Measurements from ENCODE around the gene STT3A.
"Not testable (repeated sequence)": the region's sequence is repeated elsewhere in the genome, so short reads cannot be mapped to it uniquely, and the experiment has no call there.

Gene STT3A

GRCh38 chr11:125592305-125593113, at the start of gene STT3A:
TSS of gene STT3A (plus strand) at chr11:125592852. CDS start at chr11:125595916, 3,064 bp downstream.
- DNase-seq = peak; percentile 97

DNA sequence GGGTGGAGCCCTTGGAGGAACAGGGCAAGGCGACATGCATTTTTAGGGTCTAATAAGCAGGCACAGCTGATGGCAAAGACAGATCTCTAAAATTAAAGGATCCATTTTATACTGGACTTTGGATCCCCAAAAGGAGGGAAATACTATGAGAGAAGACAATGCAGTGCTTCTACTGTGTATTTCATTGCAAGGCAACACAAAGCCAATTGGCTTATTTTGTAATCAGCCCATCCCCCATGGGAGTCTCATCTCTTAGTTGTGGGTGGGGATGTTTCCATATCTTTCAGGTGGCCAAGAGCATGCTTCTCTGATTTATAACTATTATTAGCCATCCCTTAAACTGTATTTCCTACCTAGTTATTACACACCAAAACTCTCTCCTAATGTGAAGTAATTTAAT, 41.9 kb upstream of the STT3A start:
- DNase-seq = no peak

- no peak for DNase-seq
Measured at GRCh38 chr11:125551835-125552342, 40.8 kb upstream of the STT3A start.

DNA sequence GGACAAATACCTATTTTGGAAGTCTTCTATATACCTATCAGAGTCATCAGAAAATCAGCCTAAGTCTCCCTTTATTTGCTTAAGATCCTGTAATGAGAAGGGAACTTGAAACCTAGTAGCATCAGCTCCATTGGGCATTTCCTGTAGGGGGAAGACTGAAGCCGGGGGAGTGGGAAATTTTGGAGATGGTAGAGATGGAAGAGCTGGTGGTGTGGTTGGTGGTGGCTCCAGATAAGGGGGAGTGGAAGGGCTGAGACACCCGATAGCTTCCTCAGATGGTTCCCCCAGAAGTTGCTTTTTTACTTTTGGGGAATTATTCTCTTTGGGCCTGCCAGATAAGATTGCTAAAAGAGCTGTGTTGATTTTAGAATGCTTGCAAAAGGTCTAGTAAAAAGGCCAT, 39.7 kb upstream of the STT3A start:
- DNase-seq = no peak

- no peak for DNase-seq
Measured at GRCh38 chr11:125553357-125553756, 39.3 kb upstream of the STT3A start.

DNA sequence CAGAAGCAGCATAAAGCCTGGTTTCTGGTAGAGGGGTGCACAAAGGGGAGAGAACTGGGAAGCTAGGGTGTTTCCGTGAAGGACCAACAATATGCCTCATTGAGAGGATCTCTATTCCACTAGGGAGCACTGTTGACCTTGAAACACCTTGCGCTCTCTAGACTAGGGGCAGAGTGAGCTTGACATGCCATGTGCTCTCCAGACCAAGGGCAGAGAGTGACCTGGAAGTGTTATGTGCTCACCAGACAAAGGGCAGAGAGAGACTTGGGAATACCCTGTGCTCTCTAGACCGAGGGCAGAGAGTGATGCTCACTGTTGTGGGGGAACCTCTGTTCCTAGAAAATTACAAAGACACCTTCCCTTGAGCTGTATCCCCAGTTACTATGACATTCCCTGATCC, 38.6 kb upstream of the STT3A start:
- no peak for DNase-seq

DNA sequence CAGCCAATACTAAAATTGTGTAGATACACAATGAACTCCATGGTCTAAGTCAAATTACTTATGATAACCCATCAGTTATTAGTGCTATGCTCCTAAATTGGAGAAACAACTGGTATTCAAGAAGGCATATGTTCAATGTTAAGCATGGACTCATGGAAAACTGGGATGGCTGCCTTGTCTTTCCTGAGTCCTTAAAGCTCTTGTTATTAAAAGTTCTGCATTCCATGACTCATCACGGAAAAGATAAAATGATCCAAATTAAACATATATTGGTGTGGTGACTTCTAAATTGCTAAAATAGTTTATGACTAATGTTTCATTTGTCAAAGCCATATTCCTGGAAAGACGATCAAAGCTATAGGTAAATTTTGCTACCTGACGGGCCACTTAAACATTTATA, 32.8 kb upstream of the STT3A start:
- DNase-seq = no peak

DNA sequence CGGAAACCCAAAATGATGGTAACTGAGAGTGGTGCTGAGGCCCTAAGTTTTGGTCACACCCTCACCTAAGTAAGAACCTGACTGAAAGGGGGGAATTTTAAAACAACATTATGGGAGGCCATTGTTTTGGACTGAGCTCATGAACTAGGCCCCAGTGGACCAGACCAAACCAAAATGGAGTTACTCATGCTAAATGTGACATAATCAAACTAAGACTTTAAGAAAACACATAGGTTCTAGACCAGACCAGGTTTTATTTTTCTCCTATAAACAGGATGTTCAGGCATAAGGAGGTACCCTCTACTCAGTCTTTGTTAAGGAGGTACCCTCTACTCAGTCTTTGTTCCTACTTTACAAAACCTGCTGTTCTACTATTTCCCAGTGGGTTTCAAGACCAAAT, 30.7 kb upstream of the STT3A start:
- DNase-seq = no peak

DNA sequence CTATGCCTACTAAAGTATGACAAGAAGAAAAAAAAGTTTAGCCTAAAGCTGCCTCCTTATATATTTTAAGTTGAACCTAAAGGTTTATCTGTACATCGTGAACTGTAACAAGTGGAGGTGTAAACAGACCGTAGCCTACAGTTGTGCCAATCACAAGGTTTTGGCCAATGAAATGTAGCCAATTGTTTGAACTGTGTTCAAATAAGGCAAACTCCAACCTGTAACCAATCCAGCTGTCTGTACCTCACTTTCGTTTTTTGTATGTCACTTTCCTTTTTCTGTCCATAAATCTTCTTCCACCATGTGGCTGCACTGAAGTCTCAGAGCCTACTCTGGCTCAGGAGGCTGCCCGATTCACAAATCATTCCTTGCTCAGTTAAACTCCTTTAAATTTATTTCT, 30.2 kb upstream of the STT3A start:
- no peak for DNase-seq

- DNase-seq = no peak
Measured at GRCh38 chr11:125564357-125564756, 28.3 kb upstream of the STT3A start.

DNA sequence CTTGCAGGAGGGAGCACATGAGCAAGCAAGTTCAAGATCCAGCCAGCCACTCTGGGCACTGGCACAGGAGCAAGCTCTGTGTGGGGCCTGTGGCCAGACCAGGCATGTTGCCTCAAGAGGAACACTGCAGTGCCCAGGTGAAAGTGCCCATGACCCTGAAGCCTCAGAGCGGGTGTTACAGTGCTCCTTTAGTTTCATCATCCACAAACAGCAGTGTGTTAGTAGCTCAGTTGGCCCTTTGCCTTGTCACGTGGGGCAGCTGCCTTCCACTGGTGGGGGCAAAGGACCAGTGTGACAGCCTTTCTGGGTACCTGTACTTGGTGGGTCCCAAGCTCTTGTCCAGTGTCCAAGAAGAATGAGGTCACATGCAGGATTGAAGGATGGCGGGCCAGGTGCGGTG, 26.4 kb upstream of the STT3A start:
- no peak for DNase-seq

- peak; percentile 90 for DNase-seq
Measured at GRCh38 chr11:125568970-125569914, 23.4 kb upstream of the STT3A start, which contains the start of gene EI24. TSS of gene EI24 (plus strand) at chr11:125569477. CDS start at chr11:125572528, 3,051 bp downstream.

DNA sequence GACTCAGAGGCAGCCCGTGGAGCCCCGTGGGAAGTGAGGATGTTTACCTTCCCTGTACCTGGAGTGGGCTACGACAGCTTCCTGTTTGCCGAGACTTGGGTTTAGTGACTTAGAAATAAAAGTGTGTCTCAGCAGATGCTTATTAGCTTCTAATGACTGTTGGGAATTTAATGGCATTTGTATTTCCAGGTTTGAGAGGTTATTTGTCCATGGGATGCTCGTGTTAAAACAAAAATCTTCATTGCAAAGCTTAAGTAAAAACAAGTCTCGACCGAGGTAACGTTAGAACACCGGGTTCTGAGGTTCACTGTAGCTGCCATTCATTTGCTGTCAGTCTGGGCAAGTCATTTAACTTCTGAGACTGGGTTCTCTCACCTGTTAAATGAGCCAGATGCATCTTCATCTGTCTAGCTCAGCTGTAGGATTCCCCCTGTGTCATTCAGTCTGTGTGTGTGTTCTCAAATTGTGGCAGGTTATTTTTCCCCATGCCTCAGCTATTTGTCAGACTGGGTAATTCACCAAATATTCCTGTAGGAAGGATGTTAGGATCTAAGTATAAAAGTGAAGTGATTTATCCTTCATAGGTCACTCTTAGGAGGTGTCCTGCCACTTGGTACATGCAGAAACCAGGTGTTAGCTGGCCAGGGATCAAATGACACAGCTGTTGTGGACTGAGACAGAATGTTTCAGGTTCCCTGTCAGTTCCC, 22.6 kb upstream of the STT3A start:
- DNase-seq = no peak

DNA sequence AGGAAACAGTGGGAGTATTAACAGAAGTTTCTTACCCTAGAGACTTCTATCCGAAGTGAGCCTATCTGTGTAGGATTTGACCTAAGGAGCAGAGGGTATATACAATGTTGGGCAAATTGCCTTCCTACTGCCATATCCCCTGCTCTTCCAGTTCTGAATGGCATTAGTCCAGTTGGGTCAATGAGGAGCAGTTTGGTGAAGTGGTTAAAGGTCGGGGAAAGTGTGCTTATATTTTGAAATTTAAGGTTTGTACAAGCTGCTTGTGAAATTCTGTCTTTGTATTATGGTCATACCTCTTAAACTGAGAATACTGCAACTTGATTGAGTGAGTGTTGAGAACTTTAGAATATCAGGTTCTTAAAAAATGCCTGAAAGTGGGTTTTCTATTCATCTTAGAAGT, 21.7 kb upstream of the STT3A start:
- DNase-seq = no peak

DNA sequence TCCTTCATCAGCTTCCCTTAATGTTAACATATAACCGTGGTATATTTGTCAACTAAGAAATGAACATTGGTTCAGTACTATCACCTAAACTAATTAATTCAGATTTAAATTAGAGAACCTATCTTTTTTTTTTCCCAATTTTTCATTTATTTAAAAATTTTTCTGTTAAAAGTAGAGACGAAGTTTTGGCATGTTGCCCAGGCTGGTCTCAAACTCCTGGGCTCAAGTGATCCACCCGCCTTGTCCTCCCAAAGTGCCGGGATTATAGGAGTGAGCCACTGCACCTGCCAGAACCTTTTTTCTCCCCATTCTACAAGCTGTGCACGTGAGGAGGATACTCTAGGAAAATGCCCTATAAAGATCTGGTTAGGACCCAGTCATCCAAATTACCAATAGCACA, 19.7 kb upstream of the STT3A start:
- DNase-seq = no peak

DNA sequence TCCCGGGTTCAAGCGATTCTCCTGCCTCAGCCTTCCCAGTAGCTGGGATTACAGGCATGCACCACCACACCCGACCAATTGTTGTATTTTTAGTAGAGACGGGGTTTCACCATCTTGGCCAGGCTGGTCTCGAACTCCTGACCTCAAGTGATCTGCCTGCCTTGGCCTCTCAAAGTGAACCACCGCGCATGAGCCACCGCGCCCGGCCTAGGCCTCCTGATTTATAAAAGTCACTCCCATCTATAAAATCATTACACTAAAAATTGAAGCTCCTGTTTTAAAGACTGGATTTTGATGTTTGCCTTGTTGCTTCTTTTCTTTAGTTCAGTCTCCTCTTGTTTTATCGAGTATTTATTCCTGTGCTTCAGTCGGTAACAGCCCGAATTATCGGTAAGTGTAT, 15.5 kb upstream of the STT3A start:
- DNase-seq = not testable (repeated sequence)

- no peak for DNase-seq
Measured at GRCh38 chr11:125578783-125579182, 13.9 kb upstream of the STT3A start.

DNA sequence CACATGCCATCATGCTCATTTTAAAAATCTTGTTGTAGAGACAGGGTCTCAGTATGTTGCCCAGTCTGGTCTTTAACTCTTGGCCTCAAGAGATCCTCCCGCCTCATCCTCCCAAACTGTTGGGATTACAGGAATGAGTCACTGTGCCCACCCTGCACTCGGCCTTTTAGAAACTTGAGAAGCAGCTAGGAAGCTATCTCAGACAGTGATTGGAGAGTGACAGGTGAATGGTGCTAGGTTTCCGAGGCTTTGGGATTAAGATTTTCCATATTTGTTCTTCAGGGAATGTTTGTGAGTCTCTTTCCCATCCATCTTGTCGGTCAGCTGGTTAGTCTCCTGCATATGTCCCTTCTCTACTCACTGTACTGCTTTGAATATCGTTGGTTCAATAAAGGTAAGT, 12.8 kb upstream of the STT3A start:
- no peak for DNase-seq

DNA sequence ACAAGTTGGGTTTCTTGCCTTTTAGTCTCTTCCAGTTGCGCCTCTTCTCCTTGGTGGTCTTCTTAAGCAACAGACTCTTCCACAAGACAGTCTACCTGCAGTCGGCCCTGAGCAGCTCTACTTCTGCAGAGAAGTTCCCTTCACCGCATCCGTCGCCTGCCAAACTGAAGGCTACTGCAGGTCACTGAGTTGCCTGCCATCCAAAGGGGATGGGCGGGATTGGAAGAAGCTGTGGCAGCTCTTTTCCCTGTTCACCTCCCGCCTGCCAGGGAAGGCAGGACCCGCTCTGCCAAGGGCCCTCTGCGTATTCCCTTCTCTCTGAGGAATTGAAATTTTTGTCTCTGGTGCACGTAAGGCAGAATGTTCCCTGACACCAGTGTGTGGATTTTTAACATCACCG, 9.2 kb upstream of the STT3A start:
- DNase-seq = no peak

- DNase-seq = no peak
Measured at GRCh38 chr11:125585487-125585886, 7.2 kb upstream of the STT3A start.

DNA sequence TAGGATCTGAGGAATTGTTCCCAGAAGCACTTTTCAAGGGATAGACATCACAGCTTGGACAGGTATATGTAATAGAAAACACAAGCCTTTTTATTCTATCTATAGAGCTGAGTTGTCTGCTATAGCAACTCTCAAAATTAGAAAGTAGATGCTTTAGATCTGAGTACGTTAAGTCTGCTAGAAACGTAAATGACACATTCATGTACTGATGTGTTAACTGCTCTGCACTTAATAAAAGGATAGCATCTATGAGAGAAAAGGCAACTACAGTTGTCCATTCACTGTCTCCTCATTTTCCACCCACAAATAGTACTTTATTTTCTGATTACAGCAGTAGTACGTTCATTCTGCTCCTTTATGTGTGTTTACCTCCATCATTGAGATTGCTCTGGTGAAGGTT, 6.0 kb upstream of the STT3A start:
- DNase-seq = no peak

GRCh38 chr11:125587480-125587879, 5.2 kb upstream of the STT3A start:
- no peak for DNase-seq

GRCh38 chr11:125588505-125588904, 4.1 kb upstream of the STT3A start:
- no peak for DNase-seq

Data from activated T-cell treated with anti-CD3 and anti-CD28 coated beads, Interleukin-2, amount 50 U/mL, for 1 hour (primary cell).